Caco-2 (cell line): Measurements from ENCODE around the gene SMAGP. TPM values are rescaled to one million over a fixed set of nuclear protein-coding genes. Genes with fewer than 3 reads are reported as not detected.
"Not testable (repeated sequence)": the region's sequence is repeated elsewhere in the genome, so short reads cannot be mapped to it uniquely, and the experiment has no call there.

Experiments
- BruUV-seq: library from RNA; stranded (reverse); fragments of 400-500 nt; replicated peaks from 2 replicates; lab custom pipeline; 2021; lab: Mats Ljungman, UMichigan
- CTCF ChIA-PET: fragments of 300-600 bp; sonication (Branson Sonifier 250); formaldehyde crosslinking; loops from one replicate; lab custom pipeline; 2022; ENCODE audit warnings: antibody characterized with exemption; lab: Charles Lee
- POLR2A ChIA-PET: fragments of 300-600 bp; sonication (Branson Sonifier 250); formaldehyde crosslinking; loops from one replicate; lab custom pipeline; 2022; ENCODE audit warnings: antibody characterized with exemption; lab: Charles Lee
- DNase-seq, 2 experiments: peaks; one replicate each; pipeline versions ENCODE4 v3.0.0 to v3.0.0-alpha.2; 2020 to 2022
- H3K27me3 ChIP-seq: replicated peaks from 2 replicates; pipeline ENCODE4 v1.6.0; 2011; ENCODE audit warnings: low read length; ENCODE audit not compliant: control insufficient read depth, insufficient read depth
- H3K36me3 ChIP-seq: 2 replicates; pipeline ENCODE4 v1.5.1; 2011; ENCODE audit warnings: low read length; ENCODE audit not compliant: control insufficient read depth, insufficient read depth
- H3K4me1 ChIP-seq: fragments of 250-450 bp; sonication (Bioruptor Pico); 2 replicates; pipeline ENCODE4 v1.5.1; 2020; ENCODE audit warnings: mild to moderate bottlenecking
- H3K4me3 ChIP-seq: 2 replicates; pipeline ENCODE4 v1.5.1; 2011; ENCODE audit warnings: low read depth, mild to moderate bottlenecking, control low read depth, low read length
- H3K9me3 ChIP-seq: fragments of 250-450 bp; sonication (Bioruptor Pico); 2 replicates; pipeline ENCODE4 v1.5.1; 2020; ENCODE audit warnings: mild to moderate bottlenecking, moderate library complexity
- H3K27ac Mint-ChIP-seq: one replicate; pipeline ENCODE4 v1.8.0; 2022; ENCODE audit warnings: mixed read lengths; ENCODE audit not compliant: unreplicated experiment
- H3K27me3 Mint-ChIP-seq: one replicate; pipeline ENCODE4 v1.8.0; 2022; ENCODE audit warnings: mixed read lengths; ENCODE audit not compliant: insufficient read depth, unreplicated experiment
- H3K36me3 Mint-ChIP-seq: one replicate; pipeline ENCODE4 v1.8.0; 2022; ENCODE audit warnings: mild to moderate bottlenecking, mixed read lengths; ENCODE audit not compliant: insufficient read depth, unreplicated experiment
- H3K4me1 Mint-ChIP-seq: one replicate; pipeline ENCODE4 v1.8.0; 2022; ENCODE audit warnings: low read depth, mixed read lengths; ENCODE audit not compliant: unreplicated experiment
- H3K4me3 Mint-ChIP-seq: one replicate; pipeline ENCODE4 v1.8.0; 2022; ENCODE audit warnings: mild to moderate bottlenecking, moderate library complexity, mixed read lengths; ENCODE audit not compliant: unreplicated experiment
- H3K9me3 Mint-ChIP-seq: one replicate; pipeline ENCODE4 v1.8.0; 2022; ENCODE audit warnings: mixed read lengths; ENCODE audit not compliant: unreplicated experiment
- intact Hi-C: fragments of 100-400 bp; cut with micrococcal nuclease; formaldehyde crosslinking; loops from one replicate; pipeline ENCODE4 v1.10.0; 2022; ENCODE audit not compliant: unreplicated experiment
- total RNA-seq: library from RNA; stranded (reverse); gene quantifications from 2 replicates; pipeline ENCODE4 v1.2.3, GENCODE V29; 2022
- TF ChIP-seq, protein P1 (sequence below), 2 experiments: fragments of 200-600 bp in 1 of 2; IDR thresholded peaks; 1 replicate in 1 of 2; 2 replicates in 1 of 2; pipeline versions ENCODE4 v1.5.1 to v1.8.0; 2011 to 2022; ENCODE audit warnings: antibody characterized with exemption in 1 of 2, control low read depth in 1 of 2, inconsistent platforms in 1 of 2, low read depth in 1 of 2, low read length in 1 of 2, mild to moderate bottlenecking in 1 of 2, moderate library complexity in 1 of 2; ENCODE audit not compliant: insufficient read depth in 1 of 2, severe bottlenecking in 1 of 2, unreplicated experiment in 1 of 2

SMAGP gene
- total RNA-seq, 1 experiment from 2014 or later, result 108 TPM

DNA sequence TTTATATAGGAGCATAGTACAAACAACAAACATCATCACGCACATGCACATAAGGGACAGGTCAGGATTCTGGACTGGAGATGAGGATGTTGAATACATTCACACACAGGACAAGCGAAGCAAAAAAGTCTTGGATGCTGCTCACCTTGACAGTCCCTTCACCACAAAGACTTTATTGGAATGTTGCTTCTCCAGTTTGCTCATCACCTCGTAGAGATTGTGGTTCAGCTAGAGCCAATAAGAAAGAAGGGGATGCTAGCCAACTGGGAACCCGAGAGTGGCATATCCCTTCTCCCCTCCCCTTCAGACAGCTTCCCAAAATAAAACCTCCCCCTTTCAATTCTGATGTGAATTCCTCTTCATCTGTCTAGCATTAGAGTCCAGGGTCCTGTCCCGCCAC, 25.4 kb upstream of the SMAGP start:
- no TSS peak for BruUV-seq
- intact Hi-C loops, result no loop called here
- H3K27me3 Mint-ChIP-seq, result no peaks in the 10 kb centered on the region
- H3K4me1 Mint-ChIP-seq, result peaks cover 6% of the 10 kb centered on the region
- no peak overlapping the region for H3K4me3 ChIP-seq
- no peaks in the 10 kb centered on the region for H3K36me3 Mint-ChIP-seq
- H3K27me3 ChIP-seq, result no peaks in the 10 kb centered on the region
- no peak for DNase-seq
- H3K4me3 Mint-ChIP-seq, result no peak overlapping the region
- no peaks in the 10 kb centered on the region for H3K9me3 Mint-ChIP-seq
- ChIA-PET POLR2A (no interaction called here), CTCF (no interaction called here)
- peaks cover 4% of the 10 kb centered on the region; the same call in 1 of the 2 replicates for H3K4me1 ChIP-seq
- no peaks in the 10 kb centered on the region for H3K9me3 ChIP-seq
- H3K36me3 ChIP-seq, result no peaks in the 10 kb centered on the region
- TF ChIP-seq, protein P1, sequence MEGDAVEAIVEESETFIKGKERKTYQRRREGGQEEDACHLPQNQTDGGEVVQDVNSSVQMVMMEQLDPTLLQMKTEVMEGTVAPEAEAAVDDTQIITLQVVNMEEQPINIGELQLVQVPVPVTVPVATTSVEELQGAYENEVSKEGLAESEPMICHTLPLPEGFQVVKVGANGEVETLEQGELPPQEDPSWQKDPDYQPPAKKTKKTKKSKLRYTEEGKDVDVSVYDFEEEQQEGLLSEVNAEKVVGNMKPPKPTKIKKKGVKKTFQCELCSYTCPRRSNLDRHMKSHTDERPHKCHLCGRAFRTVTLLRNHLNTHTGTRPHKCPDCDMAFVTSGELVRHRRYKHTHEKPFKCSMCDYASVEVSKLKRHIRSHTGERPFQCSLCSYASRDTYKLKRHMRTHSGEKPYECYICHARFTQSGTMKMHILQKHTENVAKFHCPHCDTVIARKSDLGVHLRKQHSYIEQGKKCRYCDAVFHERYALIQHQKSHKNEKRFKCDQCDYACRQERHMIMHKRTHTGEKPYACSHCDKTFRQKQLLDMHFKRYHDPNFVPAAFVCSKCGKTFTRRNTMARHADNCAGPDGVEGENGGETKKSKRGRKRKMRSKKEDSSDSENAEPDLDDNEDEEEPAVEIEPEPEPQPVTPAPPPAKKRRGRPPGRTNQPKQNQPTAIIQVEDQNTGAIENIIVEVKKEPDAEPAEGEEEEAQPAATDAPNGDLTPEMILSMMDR (IDR thresholded peaks at IDR 0.05; ENCODE audit: insufficient read depth in 1 of 2, low read depth in 1 of 2, low read length in 1 of 2, severe bottlenecking in 1 of 2, unreplicated experiment in 1 of 2), result no peak
- H3K27ac Mint-ChIP-seq, result no peak overlapping the region

DNA sequence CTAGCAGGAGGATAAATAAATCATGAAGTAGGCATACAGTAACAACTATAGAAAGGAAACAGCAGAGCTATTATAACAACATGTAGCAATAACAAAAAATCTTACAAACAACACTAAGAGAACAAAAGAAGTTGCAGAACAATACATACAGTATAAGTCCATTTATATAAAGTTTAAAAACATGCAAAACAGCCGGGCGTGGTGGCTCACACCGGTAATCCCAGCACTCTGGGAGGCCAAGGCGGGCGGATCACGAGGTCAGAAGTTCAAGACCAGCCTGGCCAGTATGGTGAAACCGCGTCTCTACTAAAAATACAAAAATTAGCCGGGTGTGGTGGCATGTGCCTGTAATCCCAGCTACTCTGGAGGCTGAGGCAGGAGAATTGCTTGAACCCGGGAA, 23.9 kb upstream of the SMAGP start:
- H3K27me3 ChIP-seq, H3K9me3 ChIP-seq, H3K4me1 Mint-ChIP-seq, H3K4me3 Mint-ChIP-seq, H3K9me3 Mint-ChIP-seq, H3K27ac Mint-ChIP-seq, H3K27me3 Mint-ChIP-seq, H3K36me3 Mint-ChIP-seq, BruUV-seq, H3K36me3 ChIP-seq, H3K4me3 ChIP-seq, DNase-seq, H3K4me1 ChIP-seq, intact Hi-C loops: not testable (repeated sequence)
- ChIA-PET POLR2A (interaction anchor here (0.5 to 0.6 kb wide), 2 partner anchors 8 to 211 kb away, joined by 3 read pairs; no protein-coding TSS in a partner anchor), CTCF (interaction anchor here (0.6 kb wide), 1 partner anchor 20 kb away, joined by 3 read pairs; no protein-coding TSS in a partner anchor)

DNA sequence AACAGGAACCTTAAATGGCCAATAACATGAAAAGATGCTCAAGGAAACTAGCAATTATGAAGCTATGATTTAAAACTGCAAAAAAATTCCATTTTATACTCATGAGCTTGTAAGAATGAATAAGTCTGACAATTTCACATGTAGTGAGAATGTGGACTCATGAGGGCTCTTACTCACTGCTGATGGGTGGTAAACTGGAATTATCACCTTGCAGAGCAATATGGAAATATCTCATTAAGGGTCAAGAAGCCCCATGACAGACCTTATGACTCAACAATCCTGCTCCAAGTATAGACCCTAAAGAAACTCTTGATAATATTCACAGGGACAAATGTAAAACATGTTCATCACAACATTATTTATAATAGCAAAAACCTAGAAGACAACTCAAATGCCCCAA, 23.5 kb upstream of the SMAGP start:
- Histone ChIP-seq H3K27me3 (no peaks in the 10 kb centered on the region), H3K9me3 (no peaks in the 10 kb centered on the region), H3K36me3 (no peaks in the 10 kb centered on the region), H3K4me3 (no peak overlapping the region), H3K4me1 (peaks cover 4% of the 10 kb centered on the region; the same call in 1 of the 2 replicates)
- H3K4me1 Mint-ChIP-seq, result peaks cover 6% of the 10 kb centered on the region
- intact Hi-C loops, result no loop called here
- no peaks in the 10 kb centered on the region for H3K9me3 Mint-ChIP-seq
- no peaks in the 10 kb centered on the region for H3K36me3 Mint-ChIP-seq
- TF ChIP-seq, protein P1 (IDR thresholded peaks at IDR 0.05; ENCODE audit: insufficient read depth in 1 of 2, low read depth in 1 of 2, low read length in 1 of 2, severe bottlenecking in 1 of 2, unreplicated experiment in 1 of 2), result no peak
- ChIA-PET POLR2A (interaction anchor here (0.5 to 0.6 kb wide), 2 partner anchors 8 to 211 kb away, joined by 3 read pairs; no protein-coding TSS in a partner anchor), CTCF (interaction anchor here (0.6 to 0.7 kb wide), 2 partner anchors 11 to 21 kb away, joined by 3 read pairs; no protein-coding TSS in a partner anchor)
- H3K4me3 Mint-ChIP-seq, result no peak overlapping the region
- DNase-seq, result no peak
- no peak overlapping the region for H3K27ac Mint-ChIP-seq
- no TSS peak for BruUV-seq
- no peaks in the 10 kb centered on the region for H3K27me3 Mint-ChIP-seq

DNA sequence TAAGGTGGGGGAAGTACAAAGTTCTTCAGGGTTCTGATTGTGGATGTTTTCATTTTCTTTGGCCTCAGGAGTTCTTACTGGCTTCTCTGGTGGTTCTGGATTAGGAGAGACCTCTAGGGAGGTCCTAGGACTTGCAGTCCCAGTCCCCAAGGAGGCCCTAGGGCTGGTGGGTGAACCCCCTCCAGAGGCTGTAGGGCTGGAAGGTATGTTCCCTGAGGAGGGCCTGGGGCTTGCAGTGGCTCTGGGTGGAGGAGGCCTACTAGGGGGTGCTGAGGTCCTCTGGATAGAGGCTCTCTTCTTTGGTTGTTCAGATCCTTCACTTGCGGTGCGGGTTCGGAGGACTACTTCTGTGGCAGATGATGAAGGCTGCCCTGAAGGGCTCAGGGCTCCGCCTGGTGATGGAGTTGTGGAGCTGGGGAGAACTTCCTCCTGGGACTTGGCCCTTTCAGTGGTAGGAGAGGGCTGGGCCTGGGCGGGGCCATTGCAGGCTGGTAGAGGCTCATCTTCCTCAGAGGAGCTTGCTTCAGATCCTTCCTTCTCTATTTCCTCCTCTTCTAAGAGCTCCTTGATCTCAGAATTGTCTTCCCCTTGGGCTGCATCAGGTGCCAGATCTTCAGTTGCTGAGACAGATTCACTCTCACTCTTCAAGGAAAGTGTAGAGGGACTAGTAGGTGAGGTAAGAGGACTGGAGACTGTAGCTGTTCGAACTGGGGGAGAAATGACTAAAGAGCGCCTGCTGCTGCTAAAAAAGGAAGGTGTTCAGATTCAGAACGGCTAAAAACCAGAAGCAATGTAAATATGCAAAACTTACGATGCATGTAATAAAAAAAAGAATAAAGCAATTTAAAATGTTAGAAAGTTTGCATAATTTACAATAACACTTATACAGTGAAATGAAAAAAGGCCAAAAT, 21.6 kb upstream of the SMAGP start:
- POLR2A ChIA-PET, result interaction anchor here (0.5 to 0.7 kb wide), 2 partner anchors 21 to 23 kb away, joined by 3 read pairs; no protein-coding TSS in a partner anchor
- H3K9me3 ChIP-seq, H3K4me3 ChIP-seq, H3K4me3 Mint-ChIP-seq, H3K27me3 ChIP-seq, BruUV-seq, H3K27ac Mint-ChIP-seq, H3K36me3 Mint-ChIP-seq, H3K27me3 Mint-ChIP-seq, H3K4me1 ChIP-seq, H3K4me1 Mint-ChIP-seq, H3K9me3 Mint-ChIP-seq, H3K36me3 ChIP-seq, intact Hi-C loops: not testable (repeated sequence)
- CTCF ChIA-PET, result interaction anchor here (0.6 to 1.3 kb wide), 2 partner anchors 32 to 49 kb away, joined by 6 to 7 read pairs; no protein-coding TSS in a partner anchor
- DNase-seq, result peak in 1 of 2 experiments; percentile 41
